Cardiac muscle cell (in vitro differentiated cells and primary cell): ENCODE measurements around the gene GPC5. TPM values are rescaled to one million over a fixed set of nuclear protein-coding genes. Genes with fewer than 3 reads are reported as not detected.
A peak's percentile ranks its signal among the peaks of the same experiment; 100 is the strongest.

Source experiments
- DNase-seq, 2 donors: peaks; one replicate each; pipeline versions ENCODE4 v3.0.0 to v3.0.0-alpha.2; 2010 to 2017; ENCODE audit warnings: low read depth in 1 of 2, low spot score in 1 of 2
- H3K27ac ChIP-seq: fragments of 200-600 bp; sonication (generic); 2 replicates; pipeline ENCODE4 v1.5.1; 2016
- H3K27me3 ChIP-seq: fragments of 200-600 bp; sonication (generic); 2 replicates; pipeline ENCODE4 v1.6.0; 2016; ENCODE audit warnings: control low read depth
- H3K36me3 ChIP-seq: fragments of 200-600 bp; sonication (generic); 2 replicates; pipeline ENCODE4 v1.5.1; 2016; ENCODE audit warnings: control low read depth
- H3K4me1 ChIP-seq: fragments of 200-600 bp; sonication (generic); 2 replicates; pipeline ENCODE4 v1.8.1; 2017; ENCODE audit warnings: low read depth, mild to moderate bottlenecking, mixed run types
- H3K4me3 ChIP-seq: fragments of 200-600 bp; sonication (generic); 2 replicates; pipeline ENCODE4 v1.5.1; 2016; ENCODE audit warnings: mild to moderate bottlenecking
- H3K9me3 ChIP-seq: fragments of 200-600 bp; sonication (generic); 2 replicates; pipeline ENCODE4 v1.5.1; 2017; ENCODE audit warnings: low read depth, mild to moderate bottlenecking, control low read depth
- polyA plus RNA-seq: library from polyadenylated mRNA; unstranded; fragments of >200 nt; fragmentation: Nextera tagmentation; extraction: Ambion mirVana; gene quantifications from 2 replicates; pipeline ENCODE4 v1.2.1, GENCODE V29; 2016
- total RNA-seq: library from RNA; depleted of rRNA; stranded (reverse); fragments of >200 nt; gene quantifications from 2 replicates; pipeline ENCODE4 v1.2.3, GENCODE V29; 2016
- TF ChIP-seq, protein P1 (sequence below): IDR thresholded peaks from 2 replicates; pipeline ENCODE4 v1.5.1; 2012; ENCODE audit warnings: low read depth, mild to moderate bottlenecking, low read length

Gene GPC5
- total and polyA plus RNA-seq, 2 experiments from 2014 or later, result 0.97 to 3.3 TPM

DNA sequence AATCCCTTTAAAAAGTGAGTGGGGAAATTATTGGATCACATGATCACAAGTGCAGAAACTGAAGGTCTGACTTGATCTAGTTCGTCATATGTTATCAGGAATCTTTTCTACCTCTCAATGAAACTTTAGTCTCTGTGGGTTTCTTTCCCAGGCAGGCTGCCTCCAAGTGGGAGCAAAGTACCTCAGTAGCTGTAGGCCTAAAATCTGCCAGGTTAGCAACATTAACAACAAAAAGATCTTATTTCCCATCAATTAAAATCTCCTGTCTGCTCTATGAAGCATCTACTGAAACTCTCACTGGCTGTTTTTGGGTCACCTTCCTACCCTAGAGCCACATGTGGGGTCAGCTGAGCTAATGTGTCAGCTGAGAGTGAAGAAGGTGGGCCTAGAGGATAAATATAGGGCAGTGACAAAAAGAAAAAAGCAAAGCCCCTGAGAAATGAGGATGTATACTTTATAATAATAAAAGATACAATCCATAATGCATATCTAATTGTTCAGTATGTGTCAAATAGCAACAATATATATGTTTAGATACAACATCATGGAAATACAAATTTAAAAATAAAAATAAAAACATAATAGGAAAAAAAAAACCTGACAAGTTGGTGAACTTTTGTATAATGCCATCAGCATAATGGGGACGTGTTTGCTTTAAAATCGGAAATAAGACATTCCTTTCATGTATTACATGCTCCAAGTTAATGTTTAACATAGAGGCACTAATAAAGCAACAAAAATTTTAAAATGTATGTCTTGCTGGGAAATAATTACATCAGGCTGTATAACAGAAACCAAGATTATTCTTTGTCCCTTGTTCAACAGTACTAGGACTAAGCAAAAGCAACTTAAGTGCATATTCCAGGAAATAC lies 141.1 kb downstream of the GPC5 start:
- no peak for DNase-seq
- peaks cover 16% of the 10 kb centered on the region for H3K4me1 ChIP-seq
- H3K36me3 ChIP-seq, result no peaks in the 10 kb centered on the region
- TF ChIP-seq, protein P1, sequence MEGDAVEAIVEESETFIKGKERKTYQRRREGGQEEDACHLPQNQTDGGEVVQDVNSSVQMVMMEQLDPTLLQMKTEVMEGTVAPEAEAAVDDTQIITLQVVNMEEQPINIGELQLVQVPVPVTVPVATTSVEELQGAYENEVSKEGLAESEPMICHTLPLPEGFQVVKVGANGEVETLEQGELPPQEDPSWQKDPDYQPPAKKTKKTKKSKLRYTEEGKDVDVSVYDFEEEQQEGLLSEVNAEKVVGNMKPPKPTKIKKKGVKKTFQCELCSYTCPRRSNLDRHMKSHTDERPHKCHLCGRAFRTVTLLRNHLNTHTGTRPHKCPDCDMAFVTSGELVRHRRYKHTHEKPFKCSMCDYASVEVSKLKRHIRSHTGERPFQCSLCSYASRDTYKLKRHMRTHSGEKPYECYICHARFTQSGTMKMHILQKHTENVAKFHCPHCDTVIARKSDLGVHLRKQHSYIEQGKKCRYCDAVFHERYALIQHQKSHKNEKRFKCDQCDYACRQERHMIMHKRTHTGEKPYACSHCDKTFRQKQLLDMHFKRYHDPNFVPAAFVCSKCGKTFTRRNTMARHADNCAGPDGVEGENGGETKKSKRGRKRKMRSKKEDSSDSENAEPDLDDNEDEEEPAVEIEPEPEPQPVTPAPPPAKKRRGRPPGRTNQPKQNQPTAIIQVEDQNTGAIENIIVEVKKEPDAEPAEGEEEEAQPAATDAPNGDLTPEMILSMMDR, result no peak
- H3K27ac ChIP-seq, result peak overlapping the region; percentile 71
- H3K4me3 ChIP-seq, result no peak overlapping the region
- no peaks in the 10 kb centered on the region for H3K27me3 ChIP-seq
- H3K9me3 ChIP-seq, result no peaks in the 10 kb centered on the region

DNA sequence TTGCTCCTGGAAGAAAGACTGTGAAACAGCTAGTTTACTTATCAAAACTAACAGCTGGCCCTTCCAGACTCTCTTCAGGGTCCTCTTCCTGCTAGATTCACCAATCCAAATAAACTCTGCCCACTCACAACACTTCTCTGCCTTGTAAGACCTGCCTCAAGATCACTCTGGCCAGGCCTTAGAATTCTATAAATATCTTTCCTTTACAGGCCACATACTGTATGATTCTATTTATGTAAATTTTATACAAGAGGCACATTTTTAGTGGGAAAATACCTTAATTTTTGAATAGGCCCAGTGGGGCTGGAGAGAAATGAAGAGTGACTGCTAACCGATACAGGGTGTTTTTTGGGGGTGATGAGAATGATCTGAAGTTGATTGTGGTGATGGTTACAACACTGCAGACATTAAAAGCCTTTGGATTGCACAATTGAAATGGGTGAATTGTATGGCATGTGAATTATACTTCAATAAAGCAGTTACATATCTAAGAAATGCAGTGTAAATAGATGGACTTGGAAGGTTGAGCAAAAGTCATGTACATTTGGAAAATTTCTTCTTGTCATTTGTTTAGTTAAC lies 141.8 kb downstream of the GPC5 start:
- H3K27me3 ChIP-seq, result no peaks in the 10 kb centered on the region
- H3K27ac ChIP-seq, result peak overlapping the region; percentile 71
- peaks cover 16% of the 10 kb centered on the region for H3K4me1 ChIP-seq
- DNase-seq, result peak in 1 of 2 donors; percentile 17
- H3K9me3 ChIP-seq, result no peaks in the 10 kb centered on the region
- TF ChIP-seq, protein P1, result no peak
- H3K36me3 ChIP-seq, result no peaks in the 10 kb centered on the region
- no peak overlapping the region for H3K4me3 ChIP-seq

DNA sequence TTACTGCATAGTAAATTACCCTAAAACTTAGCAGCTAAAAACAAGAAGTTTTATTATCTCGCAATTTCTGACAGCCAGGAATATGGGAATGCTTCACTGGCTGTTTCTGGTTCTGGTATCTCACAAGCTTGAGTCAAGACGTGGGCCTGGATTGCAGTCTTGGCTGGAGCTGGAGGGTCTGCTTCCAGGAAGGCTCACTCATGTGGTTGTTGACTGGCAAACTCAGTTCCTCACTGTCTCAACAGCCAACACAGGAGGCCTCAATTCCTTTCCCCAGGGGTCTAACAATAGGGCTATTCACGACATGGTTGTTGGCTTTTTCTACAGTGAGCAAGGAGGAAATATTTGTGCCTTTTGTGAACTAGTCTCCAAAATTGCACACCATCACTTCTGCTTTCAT lies 146.3 kb downstream of the GPC5 start:
- TF ChIP-seq, protein P1, result no peak
- Histone ChIP-seq H3K36me3 (no peaks in the 10 kb centered on the region), H3K4me3 (no peak overlapping the region), H3K27me3 (no peaks in the 10 kb centered on the region), H3K4me1 (peaks cover 13% of the 10 kb centered on the region), H3K27ac (no peak overlapping the region), H3K9me3 (no peaks in the 10 kb centered on the region)
- DNase-seq, result peak; percentile 8 to 32

- no peak for DNase-seq
- no peak overlapping the region for H3K4me3 ChIP-seq
- H3K27ac ChIP-seq, result no peak overlapping the region
- H3K36me3 ChIP-seq, result no peaks in the 10 kb centered on the region
- no peaks in the 10 kb centered on the region for H3K9me3 ChIP-seq
- no peaks in the 10 kb centered on the region for H3K4me1 ChIP-seq
- TF ChIP-seq, protein P1, result no peak
- H3K27me3 ChIP-seq, result no peaks in the 10 kb centered on the region
Measured at GRCh38 chr13:91546900-91547299, 148.5 kb downstream of the GPC5 start.

GRCh38 chr13:91553584-91553983 lies 155.2 kb downstream of the GPC5 start:
- no peak overlapping the region for H3K27ac ChIP-seq
- H3K36me3 ChIP-seq, result no peaks in the 10 kb centered on the region
- no peak for DNase-seq
- TF ChIP-seq, protein P1, result no peak
- no peaks in the 10 kb centered on the region for H3K9me3 ChIP-seq
- no peaks in the 10 kb centered on the region for H3K27me3 ChIP-seq
- no peaks in the 10 kb centered on the region for H3K4me1 ChIP-seq
- no peak overlapping the region for H3K4me3 ChIP-seq
